ENCODE results near the gene TSPEAR.

GRCh38 chr21:44567481-44568171, 143.7 kb downstream of the TSPEAR start:
- TF ChIP-seq ARNTL (CRISPR knock-in tag; IDR thresholded peaks at IDR 0.05; ENCODE audit: borderline replicate concordance, low read depth): no peak
- no peak for TF ChIP-seq ZFP30 (CRISPR knock-in tag; IDR thresholded peaks at IDR 0.05)
- TF ChIP-seq ZFP3 (CRISPR knock-in tag; IDR thresholded peaks at IDR 0.05): no peak
- no peak for TF ChIP-seq PATZ1 (CRISPR knock-in tag; IDR thresholded peaks at IDR 0.05; ENCODE audit: borderline replicate concordance)
- TF ChIP-seq RARB (CRISPR knock-in tag; IDR thresholded peaks at IDR 0.05): no peak
- no peak for TF ChIP-seq ZNF70 (CRISPR knock-in tag; IDR thresholded peaks at IDR 0.05)
- TF ChIP-seq PPARA (CRISPR knock-in tag; IDR thresholded peaks at IDR 0.05; ENCODE audit: borderline replicate concordance): no peak
- TF ChIP-seq, protein P1, sequence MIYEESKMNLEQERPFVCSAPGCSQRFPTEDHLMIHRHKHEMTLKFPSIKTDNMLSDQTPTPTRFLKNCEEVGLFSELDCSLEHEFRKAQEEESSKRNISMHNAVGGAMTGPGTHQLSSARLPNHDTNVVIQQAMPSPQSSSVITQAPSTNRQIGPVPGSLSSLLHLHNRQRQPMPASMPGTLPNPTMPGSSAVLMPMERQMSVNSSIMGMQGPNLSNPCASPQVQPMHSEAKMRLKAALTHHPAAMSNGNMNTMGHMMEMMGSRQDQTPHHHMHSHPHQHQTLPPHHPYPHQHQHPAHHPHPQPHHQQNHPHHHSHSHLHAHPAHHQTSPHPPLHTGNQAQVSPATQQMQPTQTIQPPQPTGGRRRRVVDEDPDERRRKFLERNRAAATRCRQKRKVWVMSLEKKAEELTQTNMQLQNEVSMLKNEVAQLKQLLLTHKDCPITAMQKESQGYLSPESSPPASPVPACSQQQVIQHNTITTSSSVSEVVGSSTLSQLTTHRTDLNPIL (CRISPR knock-in tag; IDR thresholded peaks at IDR 0.05; ENCODE audit: low read depth): no peak
- TF ChIP-seq ZNF8 (CRISPR knock-in tag; IDR thresholded peaks at IDR 0.05): no peak
- TF ChIP-seq TCF4 (CRISPR knock-in tag; IDR thresholded peaks at IDR 0.05; ENCODE audit: borderline replicate concordance): no peak

All from SK-N-SH treated with all-trans-retinoic acid at 6 μM for 48 hours (cell line).